K562 (cell line): ENCODE results near the gene PDGFD. TPM values are rescaled to one million over a fixed set of nuclear protein-coding genes. Genes with fewer than 3 reads are reported as not detected.

ENCODE experiments used
- ATAC-seq: fragments of 200-7000 bp; cut with Tn5 transposase; 3 replicates; pipeline ENCODE4 v1.9.1; 2020; ENCODE audit warnings: moderate library complexity
- BruUV-seq: library from RNA; stranded (reverse); fragments of 400-500 nt; replicated peaks from 2 replicates; lab custom pipeline; 2021; lab: Mats Ljungman, UMichigan
- CTCF ChIA-PET: fragments of 300-600 bp; formaldehyde crosslinking; extraction: SDS; loops from one replicate; lab custom pipeline; 2021; ENCODE audit warnings: low intra/inter-chr PET ratio; lab: Yijun Ruan, JAX
- POLR2A ChIA-PET: fragments of 300-600, 350-650 bp; sonication (Branson Sonifier 250); formaldehyde crosslinking; extraction: SDS; loops from one replicate; lab custom pipeline; 2021; ENCODE audit warnings: antibody characterized with exemption, inconsistent platforms; lab: Yijun Ruan, JAX
- DNase-seq, 4 experiments: peaks; one replicate each; pipeline versions ENCODE4 v3.0.0 to v3.0.0-alpha.2; 2011 to 2018; ENCODE audit warnings: low spot score in 3 of 4, mixed read lengths in 3 of 4; ENCODE audit errors: extremely low read depth in 1 of 4
- FAIRE-seq: peaks from 2 replicates; lab custom pipeline; 2011; peaks lifted over from hg19 to GRCh38; lab: Jason Lieb, UNC
- H2AFZ ChIP-seq: 2 replicates; pipeline ENCODE4 v1.6.0; 2011; ENCODE audit warnings: low read depth, low read length, control low read depth, inconsistent platforms
- H3K27ac ChIP-seq: fragments of 200-600 bp; 3 replicates; pipeline ENCODE4 v1.8.0; 2011; ENCODE audit warnings: low read depth, mild to moderate bottlenecking, control low read depth, inconsistent platforms, low read length, moderate library complexity, mixed read lengths; ENCODE audit errors: extremely low read depth
- H3K27me3 ChIP-seq, 2 experiments: fragments of 300-600 bp in 1 of 2; 2 replicates in 1 of 2; 3 replicates in 1 of 2; pipeline versions ENCODE4 v1.6.0 to v1.8.0; 2011; ENCODE audit warnings: inconsistent platforms in 2 of 2, low read length in 2 of 2, mild to moderate bottlenecking in 1 of 2, mixed read lengths in 1 of 2, moderate library complexity in 1 of 2; ENCODE audit not compliant: control insufficient read depth in 2 of 2, insufficient read depth in 2 of 2
- H3K36me3 ChIP-seq: fragments of 300-600 bp; 3 replicates; pipeline ENCODE4 v1.8.0; 2011; ENCODE audit warnings: mild to moderate bottlenecking, low read length, inconsistent platforms; ENCODE audit not compliant: control insufficient read depth, insufficient read depth
- H3K4me1 ChIP-seq, 2 experiments: fragments of 200-600 bp in 1 of 2; replicated peaks in 1 of 2; 2 replicates in 1 of 2; 3 replicates in 1 of 2; pipeline versions ENCODE4 v1.5.1 to v1.8.0; 2011; ENCODE audit warnings: inconsistent platforms in 2 of 2, low read length in 2 of 2, mild to moderate bottlenecking in 1 of 2, mixed read lengths in 1 of 2, moderate library complexity in 1 of 2; ENCODE audit not compliant: control insufficient read depth in 2 of 2, insufficient read depth in 2 of 2
- H3K4me2 ChIP-seq: 2 replicates; pipeline ENCODE4 v1.6.1; 2011; ENCODE audit warnings: low read length, control low read depth, inconsistent platforms, mixed read lengths; ENCODE audit not compliant: insufficient read depth
- H3K4me3 ChIP-seq: fragments of 200-600 bp; sonication (generic), shearing (Covaris generic); 2 replicates; pipeline ENCODE4 v1.5.1; 2016; ENCODE audit warnings: control low read depth, inconsistent platforms
- H3K79me2 ChIP-seq: fragments of 200-600 bp; 3 replicates; pipeline ENCODE4 v1.8.0; 2011; ENCODE audit warnings: low read length, inconsistent platforms; ENCODE audit not compliant: control insufficient read depth, insufficient read depth
- H3K9ac ChIP-seq, 2 experiments: 2 replicates each; pipeline versions ENCODE4 v1.6.0 to v1.6.1; 2011; ENCODE audit warnings: low read depth in 2 of 2, low read length in 2 of 2, control low read depth in 1 of 2, inconsistent platforms in 1 of 2, mild to moderate bottlenecking in 1 of 2, mixed read lengths in 1 of 2; ENCODE audit not compliant: insufficient read depth in 1 of 2
- H3K9me1 ChIP-seq: one replicate; pipeline ENCODE4 v1.6.0; 2011; ENCODE audit warnings: inconsistent platforms, mild to moderate bottlenecking, low read length, moderate library complexity; ENCODE audit not compliant: control insufficient read depth, insufficient read depth
- H3K9me3 ChIP-seq: replicated peaks from 2 replicates; pipeline ENCODE4 v1.5.1; 2011; ENCODE audit warnings: low read depth, low read length, inconsistent platforms; ENCODE audit not compliant: control insufficient read depth, insufficient read depth
- H4K20me1 ChIP-seq: replicated peaks from 2 replicates; pipeline ENCODE4 v1.6.1; 2011; ENCODE audit warnings: low read length, inconsistent platforms, mixed read lengths; ENCODE audit not compliant: control insufficient read depth, insufficient read depth
- GATA2 ChIP-seq: sonication (generic); formaldehyde crosslinking; IDR thresholded peaks from 2 replicates; pipeline ENCODE4 v1.4.0; 2020; ENCODE audit warnings: mild to moderate bottlenecking, missing genetic modification reagents
- GTF2F1 ChIP-seq: IDR thresholded peaks from 2 replicates; pipeline ENCODE4 v1.6.1; 2011; ENCODE audit warnings: low read depth, low read length, improper control_type of control experiment
- KHSRP ChIP-seq: fragments of 450-650 bp; IDR thresholded peaks from 2 replicates; pipeline ENCODE4 v1.6.1; 2017
- L3MBTL2 ChIP-seq: fragments of 450-650 bp; IDR thresholded peaks from 2 replicates; pipeline ENCODE4 v1.6.1; 2016; ENCODE audit warnings: mild to moderate bottlenecking, moderate library complexity
- MTF1 ChIP-seq: fragments of 250-450 bp; sonication (Bioruptor Pico); IDR thresholded peaks from 2 replicates; pipeline ENCODE4 v1.9.0; 2021; ENCODE audit warnings: moderate library complexity, mild to moderate bottlenecking, inconsistent platforms, borderline replicate concordance
- MYBL2 ChIP-seq, 2 experiments: fragments of 450-650 bp in 1 of 2; sonication (generic) in 1 of 2; formaldehyde crosslinking in 1 of 2; IDR thresholded peaks; 2 replicates each; pipeline versions ENCODE4 v1.6.1 to v1.8.1; 2017 to 2022; ENCODE audit warnings: borderline replicate concordance in 1 of 2, inconsistent platforms in 1 of 2, low read depth in 1 of 2, mild to moderate bottlenecking in 1 of 2, missing genetic modification reagents in 1 of 2, moderate library complexity in 1 of 2
- NCOA4 ChIP-seq: fragments of 450-650 bp; IDR thresholded peaks from 2 replicates; pipeline ENCODE4 v1.6.1; 2018; ENCODE audit warnings: mild to moderate bottlenecking; ENCODE audit not compliant: partially characterized antibody
- NFATC3 ChIP-seq: fragments of 450-650 bp; IDR thresholded peaks from 2 replicates; pipeline ENCODE4 v1.6.1; 2017; ENCODE audit warnings: mild to moderate bottlenecking
- NUFIP1 ChIP-seq: fragments of 450-650 bp; IDR thresholded peaks from 2 replicates; pipeline ENCODE4 v1.6.1; 2018; ENCODE audit not compliant: partially characterized antibody
- SP1 ChIP-seq: sonication (generic); formaldehyde crosslinking; IDR thresholded peaks from 2 replicates; pipeline ENCODE4 v1.8.1; 2022; ENCODE audit warnings: mild to moderate bottlenecking, missing genetic modification reagents
- ZBTB8A ChIP-seq: fragments of 450-650 bp; IDR thresholded peaks from 2 replicates; pipeline ENCODE4 v1.6.1; 2018; ENCODE audit warnings: mild to moderate bottlenecking, moderate library complexity; ENCODE audit not compliant: partially characterized antibody
- ZEB2 ChIP-seq: fragments of 450-650 bp; IDR thresholded peaks from 2 replicates; pipeline ENCODE4 v1.6.1; 2016
- ZNF146 ChIP-seq: IDR thresholded peaks from one replicate; pipeline ENCODE4 v1.6.1; 2018; ENCODE audit warnings: missing compliant biosample characterization; ENCODE audit not compliant: unreplicated experiment
- ZNF507 ChIP-seq: conservative IDR thresholded peaks from 2 replicates; pipeline ENCODE4 v1.6.1; 2017; ENCODE audit warnings: missing genetic modification characterization, missing compliant biosample characterization
- ZNF644 ChIP-seq: fragments of 200-800 bp; sonication (Bioruptor generic); IDR thresholded peaks from 2 replicates; pipeline ENCODE4 v1.6.1; 2016; ENCODE audit warnings: low read depth, missing genetic modification characterization, missing compliant biosample characterization
- WGBS: fragments of 100-300 bp; shearing (Covaris generic); methylation state at CpG from one replicate; pipeline ENCODE4 v1.1.6; 2016; ENCODE audit warnings: low coverage, mixed read lengths; ENCODE audit not compliant: insufficient coverage; ENCODE audit errors: missing lambda C conversion rate; 5-methylcytosine and 5-hydroxymethylcytosine counted together
- in situ Hi-C: fragments of 300-500 bp; cut with MboI; formaldehyde crosslinking; loops from 4 replicates; pipeline ENCODE4 v1.15.0; 2018; ENCODE audit warnings: inconsistent platforms, mixed read lengths
- intact Hi-C: fragments of 100-400 bp; cut with micrococcal nuclease; formaldehyde crosslinking; loops from 2 replicates; pipeline ENCODE4 v1.14.2; 2022
- polyA plus RNA-seq, 8 experiments: library from polyadenylated mRNA; depleted of rRNA in 4 of 8; stranded (reverse) in 5 of 8; unstranded in 3 of 8; fragments of >200 nt; fragmentation: Nextera tagmentation in 2 of 8; fragmentation: Illumina TruSeq in 1 of 8; extraction: Ambion mirVana in 2 of 8; extraction: Trizol in 1 of 8; gene quantifications; 2 replicates each; pipeline versions ENCODE4 v1.2.1 to v1.2.3, GENCODE V29; 2011 to 2014; ENCODE audit warnings: inconsistent platforms in 1 of 8, missing spikeins in 1 of 8
- total RNA-seq, 7 experiments: library from RNA; depleted of rRNA in 6 of 7; stranded (reverse); fragments of >200 nt in 6 of 7; fragmentation: Illumina TruSeq in 2 of 7; extraction: Trizol in 2 of 7; gene quantifications; 2 replicates each; pipeline versions ENCODE4 v1.2.1 to v1.2.3, GENCODE V29; 2011 to 2021; ENCODE audit warnings: low replicate concordance in 1 of 7
- TF ChIP-seq, protein P1 (sequence below): sonication (generic); formaldehyde crosslinking; IDR thresholded peaks from 2 replicates; pipeline ENCODE4 v1.8.1; 2022; ENCODE audit warnings: missing genetic modification reagents
- TF ChIP-seq, protein P2 (sequence below): sonication (generic); formaldehyde crosslinking; IDR thresholded peaks from 2 replicates; pipeline ENCODE4 v1.8.0; 2022; ENCODE audit warnings: missing genetic modification reagents, mild to moderate bottlenecking, borderline replicate concordance
- TF ChIP-seq, protein P3 (sequence below): fragments of 200-800 bp; sonication (Bioruptor generic); IDR thresholded peaks from 2 replicates; pipeline ENCODE4 v1.6.1; 2017; ENCODE audit warnings: missing genetic modification characterization, missing compliant biosample characterization

Gene PDGFD
- total and polyA plus RNA-seq, 9 of the 15 experiments (the other 6 are each of a cell fraction or from before 2014, with no cell fraction given): 0.11 TPM; not detected in 8

DNA sequence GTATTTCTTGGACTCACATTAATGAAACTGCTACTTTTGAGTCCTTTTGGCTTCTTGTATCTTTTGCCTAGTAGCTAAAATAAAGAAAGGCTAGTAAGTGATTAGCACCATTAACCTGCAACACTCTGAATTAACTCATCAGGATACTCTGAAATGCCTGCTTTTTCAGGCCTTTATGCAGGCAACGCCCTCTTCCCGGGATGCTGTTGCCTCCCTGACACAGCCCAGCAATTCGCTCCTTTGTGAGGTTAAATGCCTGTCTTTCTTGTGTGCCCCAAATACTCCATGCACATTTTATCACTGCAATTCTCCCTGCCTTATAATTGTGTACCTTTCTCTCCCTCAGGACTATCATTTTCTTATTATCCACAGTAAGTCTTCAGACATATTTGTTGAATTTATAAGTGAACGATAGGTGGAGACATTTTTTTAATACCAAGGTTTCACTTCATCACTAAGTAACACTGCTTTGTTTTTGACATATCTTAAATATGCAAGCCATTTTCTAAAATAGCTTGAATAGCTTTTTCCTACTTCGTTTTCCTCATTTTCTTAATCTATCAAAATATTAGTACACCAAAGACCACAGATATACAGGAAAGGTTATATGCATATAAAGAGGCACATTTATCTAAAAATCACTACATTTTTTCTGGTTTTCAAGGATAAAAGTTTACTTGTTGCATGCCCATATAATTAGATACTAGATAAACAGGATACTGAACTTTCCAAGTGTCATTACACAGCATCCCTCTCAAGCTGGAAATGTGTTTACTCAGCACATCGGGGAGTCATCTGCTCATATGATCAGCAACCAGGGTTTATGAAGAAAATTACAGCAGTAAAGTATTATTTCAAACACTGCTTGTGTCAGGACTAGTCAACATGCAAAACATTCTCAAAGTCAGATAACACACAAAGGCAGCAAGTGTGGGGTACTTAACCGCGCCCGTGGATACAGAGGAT, 176.0 kb downstream of the PDGFD start:
- Histone ChIP-seq H3K27ac (no peak overlapping the region), H3K4me3 (no peak overlapping the region), H3K36me3 (no peaks in the 10 kb centered on the region), H3K4me2 (no peak overlapping the region), H4K20me1 (no peaks in the 10 kb centered on the region), H3K9me1 (no peaks in the 10 kb centered on the region), H3K27me3 (no peaks in the 10 kb centered on the region), H2AFZ (no peak overlapping the region), H3K9me3 (no peaks in the 10 kb centered on the region), H3K79me2 (no peaks in the 10 kb centered on the region), H3K4me1 (no peaks in the 10 kb centered on the region), H3K9ac (no peak overlapping the region)
- ATAC-seq (no peak), DNase-seq (no peak), FAIRE-seq (no peak)
- intact Hi-C loops: no loop called here
- TF ChIP-seq ZEB2: no peak
- TF ChIP-seq ZNF146 (CRISPR knock-in tag): no peak
- no peak for TF ChIP-seq SP1 (CRISPR knock-in tag)
- no peak for TF ChIP-seq NFATC3
- no peak for TF ChIP-seq L3MBTL2
- no peak for TF ChIP-seq NUFIP1
- TF ChIP-seq, protein P1, sequence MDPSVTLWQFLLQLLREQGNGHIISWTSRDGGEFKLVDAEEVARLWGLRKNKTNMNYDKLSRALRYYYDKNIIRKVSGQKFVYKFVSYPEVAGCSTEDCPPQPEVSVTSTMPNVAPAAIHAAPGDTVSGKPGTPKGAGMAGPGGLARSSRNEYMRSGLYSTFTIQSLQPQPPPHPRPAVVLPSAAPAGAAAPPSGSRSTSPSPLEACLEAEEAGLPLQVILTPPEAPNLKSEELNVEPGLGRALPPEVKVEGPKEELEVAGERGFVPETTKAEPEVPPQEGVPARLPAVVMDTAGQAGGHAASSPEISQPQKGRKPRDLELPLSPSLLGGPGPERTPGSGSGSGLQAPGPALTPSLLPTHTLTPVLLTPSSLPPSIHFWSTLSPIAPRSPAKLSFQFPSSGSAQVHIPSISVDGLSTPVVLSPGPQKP (CRISPR knock-in tag): no peak
- no peak for TF ChIP-seq MYBL2 (IDR thresholded peaks at IDR 0.05; ENCODE audit: low read depth)
- no peak for TF ChIP-seq MYBL2 (CRISPR knock-in tag; IDR thresholded peaks at IDR 0.05; ENCODE audit: borderline replicate concordance)
- no peak for TF ChIP-seq ZNF644 (tag)
- TF ChIP-seq, protein P2, sequence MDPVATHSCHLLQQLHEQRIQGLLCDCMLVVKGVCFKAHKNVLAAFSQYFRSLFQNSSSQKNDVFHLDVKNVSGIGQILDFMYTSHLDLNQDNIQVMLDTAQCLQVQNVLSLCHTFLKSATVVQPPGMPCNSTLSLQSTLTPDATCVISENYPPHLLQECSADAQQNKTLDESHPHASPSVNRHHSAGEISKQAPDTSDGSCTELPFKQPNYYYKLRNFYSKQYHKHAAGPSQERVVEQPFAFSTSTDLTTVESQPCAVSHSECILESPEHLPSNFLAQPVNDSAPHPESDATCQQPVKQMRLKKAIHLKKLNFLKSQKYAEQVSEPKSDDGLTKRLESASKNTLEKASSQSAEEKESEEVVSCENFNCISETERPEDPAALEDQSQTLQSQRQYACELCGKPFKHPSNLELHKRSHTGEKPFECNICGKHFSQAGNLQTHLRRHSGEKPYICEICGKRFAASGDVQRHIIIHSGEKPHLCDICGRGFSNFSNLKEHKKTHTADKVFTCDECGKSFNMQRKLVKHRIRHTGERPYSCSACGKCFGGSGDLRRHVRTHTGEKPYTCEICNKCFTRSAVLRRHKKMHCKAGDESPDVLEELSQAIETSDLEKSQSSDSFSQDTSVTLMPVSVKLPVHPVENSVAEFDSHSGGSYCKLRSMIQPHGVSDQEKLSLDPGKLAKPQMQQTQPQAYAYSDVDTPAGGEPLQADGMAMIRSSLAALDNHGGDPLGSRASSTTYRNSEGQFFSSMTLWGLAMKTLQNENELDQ (CRISPR knock-in tag): no peak
- TF ChIP-seq MTF1 (CRISPR knock-in tag): no peak
- TF ChIP-seq NCOA4: no peak
- TF ChIP-seq GTF2F1: no peak
- no peak for TF ChIP-seq ZBTB8A
- no peak for TF ChIP-seq KHSRP
- TF ChIP-seq ZNF507: no peak
- TF ChIP-seq GATA2: no peak
- TF ChIP-seq, protein P3, sequence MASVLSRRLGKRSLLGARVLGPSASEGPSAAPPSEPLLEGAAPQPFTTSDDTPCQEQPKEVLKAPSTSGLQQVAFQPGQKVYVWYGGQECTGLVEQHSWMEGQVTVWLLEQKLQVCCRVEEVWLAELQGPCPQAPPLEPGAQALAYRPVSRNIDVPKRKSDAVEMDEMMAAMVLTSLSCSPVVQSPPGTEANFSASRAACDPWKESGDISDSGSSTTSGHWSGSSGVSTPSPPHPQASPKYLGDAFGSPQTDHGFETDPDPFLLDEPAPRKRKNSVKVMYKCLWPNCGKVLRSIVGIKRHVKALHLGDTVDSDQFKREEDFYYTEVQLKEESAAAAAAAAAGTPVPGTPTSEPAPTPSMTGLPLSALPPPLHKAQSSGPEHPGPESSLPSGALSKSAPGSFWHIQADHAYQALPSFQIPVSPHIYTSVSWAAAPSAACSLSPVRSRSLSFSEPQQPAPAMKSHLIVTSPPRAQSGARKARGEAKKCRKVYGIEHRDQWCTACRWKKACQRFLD (CRISPR knock-in tag): no peak
- WGBS: under 1% methylated on average over 9 of the region's 9 CpGs
- in situ Hi-C loops: no loop called here
- ChIA-PET POLR2A (no interaction called here), CTCF (no interaction called here)
- no TSS peak for BruUV-seq
